Gastrocnemius medialis (tissue), 4 donors: Measurements from ENCODE around the gene PLD3.
"Not testable (repeated sequence)": the region's sequence is repeated elsewhere in the genome, so short reads cannot be mapped to it uniquely, and the experiment has no call there.

Source experiments
- CTCF ChIP-seq, 5 experiments: fragments of 450-650 bp in 3 of 5; fragments of 200-600 bp in 2 of 5; sonication (generic) in 2 of 5; IDR thresholded peaks in 4 of 5; conservative IDR thresholded peaks in 1 of 5; 1 replicate in 4 of 5; 2 replicates in 1 of 5; pipeline ENCODE4 v1.5.1; 2016 to 2019; ENCODE audit warnings: antibody characterized with exemption in 5 of 5, mild to moderate bottlenecking in 3 of 5, moderate library complexity in 3 of 5
- POLR2A ChIP-seq, 2 donors: fragments of 450-650 bp; IDR thresholded peaks; one replicate each; pipeline ENCODE4 v1.6.1; 2017; ENCODE audit warnings: antibody characterized with exemption in 2 of 2, mild to moderate bottlenecking in 2 of 2, moderate library complexity in 2 of 2

- TF ChIP-seq CTCF (IDR thresholded peaks at IDR 0.05 in 4 of 5, conservative IDR thresholded peaks at IDR 0.05 in 1 of 5); POLR2A (IDR thresholded peaks at IDR 0.05): not testable (repeated sequence)
Measured at GRCh38 chr19:40408598-40408925, 60.1 kb downstream of the PLD3 start.
